Measurements from ENCODE around the gene BAIAP2.

BAIAP2 gene

GRCh38 chr17:81084680-81085419, 49.9 kb downstream of the BAIAP2 start:
- DNase-seq (ENCODE audit: low read depth in 2 of 2, low spot score in 1 of 2) = no peak

- no peak for DNase-seq (ENCODE audit: low read depth in 2 of 2, low spot score in 1 of 2)
These were observed 50.5 kb downstream of the BAIAP2 start for GRCh38 chr17:81085420-81085911.

GRCh38 chr17:81086789-81087551, 52.0 kb downstream of the BAIAP2 start:
- no peak for DNase-seq (ENCODE audit: low read depth in 2 of 2, low spot score in 1 of 2)

- DNase-seq (ENCODE audit: low read depth in 2 of 2, low spot score in 1 of 2) = peak in 1 of 2 donors; percentile 5
These were observed 55.6 kb downstream of the BAIAP2 start for GRCh38 chr17:81090361-81091136.

- no peak for DNase-seq (ENCODE audit: low read depth in 2 of 2, low spot score in 1 of 2)
These were observed 56.2 kb downstream of the BAIAP2 start for GRCh38 chr17:81091154-81091553.

GRCh38 chr17:81091774-81092517, 57.0 kb downstream of the BAIAP2 start:
- DNase-seq (ENCODE audit: low read depth in 2 of 2, low spot score in 1 of 2) = no peak

GRCh38 chr17:81092518-81093095, 57.7 kb downstream of the BAIAP2 start:
- no peak for DNase-seq (ENCODE audit: low read depth in 2 of 2, low spot score in 1 of 2)

- DNase-seq (ENCODE audit: low read depth in 2 of 2, low spot score in 1 of 2) = no peak
These were observed 58.9 kb downstream of the BAIAP2 start for GRCh38 chr17:81093619-81094508.

- DNase-seq (ENCODE audit: low read depth in 2 of 2, low spot score in 1 of 2) = peak; percentile 80 to 94
These were observed 59.8 kb downstream of the BAIAP2 start for GRCh38 chr17:81094509-81095382.

- no peak for DNase-seq (ENCODE audit: low read depth in 2 of 2, low spot score in 1 of 2)
These were observed 60.4 kb downstream of the BAIAP2 start for GRCh38 chr17:81095383-81095762.

- DNase-seq (ENCODE audit: low read depth in 2 of 2, low spot score in 1 of 2) = no peak
These were observed 61.8 kb downstream of the BAIAP2 start for GRCh38 chr17:81096741-81097133.

GRCh38 chr17:81097134-81097942, 62.4 kb downstream of the BAIAP2 start:
- DNase-seq (ENCODE audit: low read depth in 2 of 2, low spot score in 1 of 2) = peak; percentile 35 to 37

- DNase-seq (ENCODE audit: low read depth in 2 of 2, low spot score in 1 of 2) = no peak
These were observed 63.0 kb downstream of the BAIAP2 start for GRCh38 chr17:81097943-81098308.

GRCh38 chr17:81099888-81100287, 64.9 kb downstream of the BAIAP2 start:
- no peak for DNase-seq (ENCODE audit: low read depth in 2 of 2, low spot score in 1 of 2)

- DNase-seq (ENCODE audit: low read depth in 2 of 2, low spot score in 1 of 2) = no peak
These were observed 65.7 kb downstream of the BAIAP2 start for GRCh38 chr17:81100668-81101067.

- peak; percentile 69 to 75 for DNase-seq (ENCODE audit: low read depth in 2 of 2, low spot score in 1 of 2)
These were observed 66.8 kb downstream of the BAIAP2 start for GRCh38 chr17:81101614-81102306.

- DNase-seq (ENCODE audit: low read depth in 2 of 2, low spot score in 1 of 2) = no peak
These were observed 67.4 kb downstream of the BAIAP2 start for GRCh38 chr17:81102352-81102751.

All from stimulated activated CD8-positive, alpha-beta memory T cell treated with anti-CD3 and anti-CD28 coated beads, Interleukin-4, amount 100 ng/mL, for 1 hour (primary cell).